Prostate gland (tissue), 2 donors: ENCODE measurements around the gene CDK8. TPM values are rescaled to one million over a fixed set of nuclear protein-coding genes. Genes with fewer than 3 reads are reported as not detected.

Source experiments
- DNase-seq: peaks from one replicate; pipeline ENCODE4 v3.0.0-alpha.2; 2019; ENCODE audit warnings: low spot score
- H3K27ac ChIP-seq, 2 donors: fragments of 200-600 bp; sonication (generic); 2 replicates each; pipeline ENCODE4 v1.5.1; 2017 to 2019
- H3K27me3 ChIP-seq: fragments of 200-600 bp; sonication (generic); replicated peaks from 2 replicates; pipeline ENCODE4 v1.5.1; 2019; ENCODE audit not compliant: insufficient read depth
- H3K36me3 ChIP-seq, 2 donors: fragments of 200-600 bp; sonication (generic); 1 replicate in 1 of 2; 2 replicates in 1 of 2; pipeline versions ENCODE4 v1.5.1 to v1.8.1; 2017 to 2019
- H3K4me1 ChIP-seq: fragments of 200-600 bp; sonication (generic); replicated peaks from 2 replicates; pipeline ENCODE4 v1.5.1; 2019
- H3K4me3 ChIP-seq, 2 donors: fragments of 200-600 bp; sonication (generic); 2 replicates each; pipeline ENCODE4 v1.5.1; 2017 to 2019
- H3K9me3 ChIP-seq: fragments of 200-600 bp; sonication (generic); 2 replicates; pipeline ENCODE4 v1.5.1; 2017
- CTCF ChIP-seq, 4 experiments: fragments of 200-600 bp in 2 of 4; fragments of 450-650 bp in 2 of 4; sonication (generic) in 2 of 4; IDR thresholded peaks; 1 replicate in 3 of 4; 2 replicates in 1 of 4; pipeline ENCODE4 v1.5.1; 2016 to 2019; ENCODE audit warnings: antibody characterized with exemption in 4 of 4, mild to moderate bottlenecking in 2 of 4, moderate library complexity in 2 of 4
- POLR2A ChIP-seq: fragments of 450-650 bp; IDR thresholded peaks from one replicate; pipeline ENCODE4 v1.6.1; 2016; ENCODE audit warnings: antibody characterized with exemption, mild to moderate bottlenecking
- POLR2AphosphoS5 ChIP-seq: sonication (generic); formaldehyde crosslinking; IDR thresholded peaks from one replicate; pipeline ENCODE4 v1.6.1; 2017; ENCODE audit warnings: antibody characterized with exemption
- WGBS: methylation state at CpG from one replicate; pipeline ENCODE4 v1.1.5; 2018; 5-methylcytosine and 5-hydroxymethylcytosine counted together
- intact Hi-C: fragments of 100-400 bp; cut with DNase I; formaldehyde crosslinking; loops from one replicate; pipeline ENCODE4 v1.14.2; 2022
- total RNA-seq, 2 donors: library from RNA; depleted of rRNA; stranded (reverse); fragments of >200 nt; gene quantifications; one replicate each; pipeline ENCODE4 v1.1.0, GENCODE V29; 2016

The CDK8 gene
- 10 to 100 TPM in 1 of 2 donors, 1 to 10 TPM in 1; 9.9 to 11.6 TPM for total RNA-seq

DNA sequence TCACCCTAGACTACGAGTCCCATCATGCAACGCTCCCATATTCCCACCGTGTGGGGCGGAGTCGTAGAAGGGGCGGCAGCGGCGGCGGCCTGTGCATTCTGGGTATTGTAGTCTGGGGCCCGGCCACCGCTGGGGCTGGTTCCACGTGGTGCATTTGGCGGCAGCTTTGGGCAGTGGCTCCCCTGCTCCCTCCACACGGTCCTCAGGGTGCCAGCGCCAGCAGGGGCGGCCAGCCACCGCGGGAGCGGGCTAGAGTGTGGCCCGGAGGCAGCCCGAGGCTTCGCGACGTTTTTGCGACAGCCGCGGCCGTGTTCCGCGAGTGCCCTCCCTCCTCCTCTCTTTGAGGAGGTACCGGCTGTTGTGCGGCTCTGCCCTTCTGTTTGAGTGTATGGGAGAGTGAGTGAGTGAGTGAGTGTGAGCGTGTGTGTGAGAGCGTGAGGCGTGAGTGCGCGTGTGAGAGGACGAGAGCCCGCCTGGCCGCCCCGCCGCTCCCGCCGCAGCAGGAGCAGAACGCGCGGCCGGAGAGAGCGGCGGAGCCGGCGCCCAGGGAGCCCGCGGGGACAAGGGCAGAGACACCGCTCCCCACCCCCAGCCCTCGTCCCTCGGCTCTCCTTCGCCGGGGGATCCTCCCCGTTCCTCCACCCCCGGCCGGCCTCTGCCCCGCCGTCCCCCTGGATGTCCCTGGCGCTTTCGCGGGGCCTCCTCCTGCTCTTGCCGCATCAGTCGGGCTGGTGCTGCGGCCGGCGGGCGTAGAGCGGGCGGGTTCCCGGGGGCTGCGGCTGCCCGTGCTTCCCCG, at the start of gene CDK8:
CDK8 (plus strand) TSS at position 343 of the 796 bp plus-strand sequence. CDS start 513 bp downstream, outside the sequence.
- Histone ChIP-seq H3K4me3 (peak within 1 kb of the TSS; percentile 86 to 92), H3K4me1 (peaks cover 4% of the 10 kb centered on the region), H3K27me3 (no peaks in the 10 kb centered on the region), H3K27ac (peak within 1 kb of the TSS; percentile 93), H3K36me3 (no peaks in the 10 kb centered on the region), H3K9me3 (no peaks in the 10 kb centered on the region)
- intact Hi-C loops: loop anchor here (2.0 to 10.0 kb wide), 4 partner anchors 31 to 243 kb away; partner anchors contain the start of gene RNF6
- WGBS: 1% methylated on average over 69 of the region's 79 CpGs
- peak; percentile 70 for TF ChIP-seq POLR2A
- peak in 2 of 4 experiments; percentile 15 to 30 for TF ChIP-seq CTCF (IDR thresholded peaks at IDR 0.05)
- TF ChIP-seq POLR2AphosphoS5: peak; percentile 92
- DNase-seq: peak; percentile 92

GRCh38 chr13:26208287-26208686, 45.6 kb upstream of the CDK8 start:
- no peak overlapping the region for H3K27ac ChIP-seq
- DNase-seq: no peak
- WGBS: 100% methylated on average over 1 of the region's 1 CpG
- intact Hi-C loops: no loop called here
- H3K27me3 ChIP-seq: no peaks in the 10 kb centered on the region
- no peaks in the 10 kb centered on the region for H3K9me3 ChIP-seq
- no peak overlapping the region for H3K4me3 ChIP-seq
- no peak for TF ChIP-seq POLR2A
- no peak for TF ChIP-seq CTCF (IDR thresholded peaks at IDR 0.05)
- TF ChIP-seq POLR2AphosphoS5: no peak
- peaks cover 0 to 4% of the 10 kb centered on the region in 2 donors for H3K36me3 ChIP-seq
- peaks cover 4% of the 10 kb centered on the region for H3K4me1 ChIP-seq

DNA sequence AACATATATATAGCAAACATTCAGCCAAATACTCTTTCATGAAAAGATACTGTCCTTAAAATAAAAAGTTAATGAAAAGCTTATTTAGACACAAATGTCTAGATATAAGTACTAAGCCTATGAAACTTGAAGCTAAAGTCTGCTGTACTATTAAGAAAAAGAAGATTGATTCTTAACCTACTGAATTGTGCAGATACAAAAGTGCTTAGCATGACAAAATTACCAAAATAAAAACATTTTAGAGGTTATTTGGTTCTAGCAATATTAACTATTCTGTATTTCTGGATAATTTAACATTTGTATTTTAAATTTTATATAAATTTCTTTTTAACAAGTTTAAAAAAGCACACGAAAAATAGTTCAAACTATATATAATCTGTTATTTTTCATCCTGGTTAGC, 40.6 kb upstream of the CDK8 start:
- intact Hi-C loops: no loop called here
- Histone ChIP-seq H3K36me3 (peaks cover 4 to 8% of the 10 kb centered on the region in 2 donors), H3K27me3 (no peaks in the 10 kb centered on the region), H3K4me1 (peaks cover 4% of the 10 kb centered on the region), H3K27ac (no peak overlapping the region), H3K4me3 (no peak overlapping the region), H3K9me3 (no peaks in the 10 kb centered on the region)
- no peak for DNase-seq
- TF ChIP-seq POLR2AphosphoS5 (no peak), POLR2A (no peak), CTCF (IDR thresholded peaks at IDR 0.05) (no peak)
- 85% methylated on average over 1 of the region's 1 CpG for WGBS

DNA sequence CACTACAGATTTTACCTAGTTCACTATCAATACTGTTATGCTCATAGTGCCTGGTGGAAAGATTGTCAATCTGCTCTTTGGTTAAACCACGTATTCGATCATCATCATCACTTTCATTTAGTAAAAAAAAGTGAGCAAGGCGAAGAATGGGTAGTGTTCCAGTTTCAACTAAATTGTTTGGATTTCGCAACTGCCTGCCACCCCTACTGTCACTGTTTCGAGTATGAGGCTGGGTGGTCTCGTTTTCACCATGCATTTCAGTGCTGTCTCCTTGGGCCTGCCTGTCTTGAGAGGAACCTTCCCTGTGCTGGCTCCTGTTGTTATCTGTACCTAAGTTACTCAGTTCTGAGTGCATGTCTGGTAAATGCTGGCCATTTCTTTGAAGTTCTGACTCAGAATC, 39.9 kb upstream of the CDK8 start:
- TF ChIP-seq POLR2AphosphoS5 (no peak), POLR2A (no peak), CTCF (IDR thresholded peaks at IDR 0.05) (no peak)
- no peak for DNase-seq
- no peaks in the 10 kb centered on the region for H3K27me3 ChIP-seq
- peaks cover 4 to 8% of the 10 kb centered on the region in 2 donors for H3K36me3 ChIP-seq
- H3K4me3 ChIP-seq: no peak overlapping the region
- no peaks in the 10 kb centered on the region for H3K9me3 ChIP-seq
- H3K4me1 ChIP-seq: peaks cover 4% of the 10 kb centered on the region
- intact Hi-C loops: no loop called here
- 89% methylated on average over 6 of the region's 6 CpGs for WGBS
- no peak overlapping the region for H3K27ac ChIP-seq

DNA sequence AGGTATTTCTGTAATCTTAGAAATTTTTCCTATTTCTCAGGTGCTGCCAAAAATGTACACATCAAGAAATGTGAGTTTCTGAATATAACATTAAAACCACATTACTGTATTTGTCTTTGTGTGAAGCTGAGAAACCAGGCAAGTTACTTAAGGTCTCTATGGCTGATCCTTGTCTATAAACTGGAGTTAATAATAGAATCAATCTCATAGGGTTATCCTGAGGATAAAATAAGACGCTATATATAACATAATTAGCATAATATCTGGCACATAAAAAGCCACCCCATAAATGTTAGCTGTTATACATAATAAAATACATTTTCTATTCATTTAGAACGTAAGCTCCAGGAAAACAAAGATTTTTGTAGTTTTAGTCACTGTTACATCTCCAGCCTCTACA, 37.9 kb upstream of the CDK8 start:
- no peak overlapping the region for H3K27ac ChIP-seq
- H3K36me3 ChIP-seq: peaks cover 4 to 8% of the 10 kb centered on the region in 2 donors
- TF ChIP-seq POLR2AphosphoS5 (no peak), CTCF (IDR thresholded peaks at IDR 0.05) (no peak), POLR2A (no peak)
- DNase-seq: no peak
- peaks cover 7% of the 10 kb centered on the region for H3K4me1 ChIP-seq
- WGBS: 87% methylated on average over 2 of the region's 2 CpGs
- H3K27me3 ChIP-seq: no peaks in the 10 kb centered on the region
- H3K9me3 ChIP-seq: no peaks in the 10 kb centered on the region
- intact Hi-C loops: no loop called here
- no peak overlapping the region for H3K4me3 ChIP-seq
